ENCODE results near the gene CHAD. TPM values are rescaled to one million over a fixed set of nuclear protein-coding genes. Genes with fewer than 3 reads are reported as not detected.

The CHAD gene
- total and polyA plus RNA-seq, 2 of the 4 experiments (the other 2 are of a cell fraction): 0.03 TPM; not detected in 1

DNA sequence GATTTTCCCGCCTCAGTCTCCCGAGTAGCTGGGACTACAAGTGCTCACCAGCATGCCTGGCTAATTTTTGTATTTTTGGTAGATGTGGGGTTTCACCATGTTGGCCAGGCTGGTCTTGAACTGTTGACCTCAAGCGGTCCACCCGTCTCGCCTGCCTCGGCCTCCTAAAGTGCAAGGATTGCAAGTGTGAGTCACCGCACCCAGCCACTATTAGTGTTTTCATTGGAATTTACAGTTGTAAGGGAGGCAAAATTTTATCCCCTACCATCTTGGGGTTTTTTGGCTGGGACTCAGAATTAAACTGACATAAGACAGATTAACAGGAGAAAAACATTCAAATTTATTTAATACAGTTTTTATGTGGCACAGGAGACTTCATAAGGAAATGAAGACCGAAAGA lies 27.2 kb upstream of the CHAD start:
- ChIA-PET CTCF (no interaction called here), POLR2A (ENCODE audit: unreplicated experiment) (interaction anchor here (0.6 kb wide), 1 partner anchor 98 kb away, joined by 4 read pairs; the partner anchor contains the start of gene LRRC59)
- H3K4me2 ChIP-seq (ENCODE audit: low read depth, low read length): no peak overlapping the region
- no peaks in the 10 kb centered on the region for H4K20me1 ChIP-seq (ENCODE audit: insufficient read depth, low read length)
- H4K91ac ChIP-seq (ENCODE audit: insufficient read depth, low read depth, low read length): no peak overlapping the region
- ATAC-seq (ENCODE audit: low read depth) (peak; percentile 61), DNase-seq (peak; percentile 42)
- no CpG with 5 or more reads among the region's 8 CpGs for WGBS, 2 experiments (ENCODE audit: extremely low coverage in 2 of 2, insufficient read length in 1 of 2)
- H3K36me3 ChIP-seq (ENCODE audit: control insufficient read depth, insufficient read depth, low read length): no peaks in the 10 kb centered on the region
- H3K56ac ChIP-seq (ENCODE audit: extremely low read depth, insufficient read depth, low read length): no peak overlapping the region
- H2BK20ac ChIP-seq (ENCODE audit: low read depth, low read length): no peak overlapping the region
- no peaks in the 10 kb centered on the region for H3K9me3 ChIP-seq (ENCODE audit: control insufficient read depth, insufficient read depth, low read length)
- H2AK9ac ChIP-seq (replicated peaks; ENCODE audit: low read depth, low read length, poor library complexity): no peak overlapping the region
- H2BK120ac ChIP-seq (ENCODE audit: low read depth, low read length): no peak overlapping the region
- H3K27ac ChIP-seq (ENCODE audit: insufficient read depth, low read length): no peak overlapping the region
- H2AFZ ChIP-seq (replicated peaks; ENCODE audit: low read length, poor library complexity): no peak overlapping the region
- dilution Hi-C loops (cut with HindIII; ENCODE audit: low sequenced_read_pairs, unreplicated experiment) (no loop called here), in situ Hi-C loops (cut with MboI; ENCODE audit: low sequenced_read_pairs) (no loop called here), intact Hi-C loops (cut with micrococcal nuclease) (no loop called here)
- H2BK5ac ChIP-seq (ENCODE audit: low read depth, low read length, poor library complexity, severe bottlenecking): no peak overlapping the region
- no peak overlapping the region for H4K8ac ChIP-seq (ENCODE audit: low read depth in 2 of 2, low read length in 2 of 2)
- no peak overlapping the region for H3K23ac ChIP-seq (ENCODE audit: low read depth, low read length)
- H2AK5ac ChIP-seq (ENCODE audit: low read depth, low read length): no peak overlapping the region
- TF ChIP-seq RAD21 (IDR thresholded peaks at IDR 0.05; ENCODE audit: low read length): no peak
- no peak overlapping the region for H3K4me3 ChIP-seq (ENCODE audit: insufficient read depth, low read depth, low read length)
- no TSS peak for BruUV-seq (replicated peaks)
- H2BK15ac ChIP-seq (ENCODE audit: low read depth, low read length): no peak overlapping the region
- H4K5ac ChIP-seq (ENCODE audit: low read depth, low read length): no peak overlapping the region
- no peak overlapping the region for H3K18ac ChIP-seq (ENCODE audit: low read depth, low read length)
- no peak overlapping the region for H3K14ac ChIP-seq (replicated peaks; ENCODE audit: low read depth, low read length)
- H3K27me3 ChIP-seq (ENCODE audit: control insufficient read depth, insufficient read depth, low read length): no peaks in the 10 kb centered on the region; the same call in none of the 2 replicates
- no peak overlapping the region for H3K9ac ChIP-seq (ENCODE audit: low read depth, low read length)
- no peak overlapping the region for H3K4ac ChIP-seq (ENCODE audit: low read depth, low read length)
- no peaks in the 10 kb centered on the region for H3K4me1 ChIP-seq (ENCODE audit: control insufficient read depth, insufficient read depth, low read length)
- H3K9me1 ChIP-seq (ENCODE audit: insufficient read depth, low read length): no peaks in the 10 kb centered on the region
- no peaks in the 10 kb centered on the region for H3K79me1 ChIP-seq (ENCODE audit: low read depth in 1 of 2, low read length in 2 of 2)
